ENCODE data around the gene RASAL2.
"Not testable (repeated sequence)": the region's sequence is repeated elsewhere in the genome, so short reads cannot be mapped to it uniquely, and the experiment has no call there.

Gene RASAL2

GRCh38 chr1:178190881-178191280 is 97.0 kb downstream of the RASAL2 start:
- in situ Hi-C loops (cut with HindIII; ENCODE audit: low pct_ligation_motif_present, low pct_unique_long_range_greater_than_20kb, low sequenced_read_pairs), result no loop called here
- no peak for DNase-seq

GRCh38 chr1:178192686-178193085 is 98.8 kb downstream of the RASAL2 start:
- peak; percentile 69 for DNase-seq
- in situ Hi-C loops (cut with HindIII; ENCODE audit: low pct_ligation_motif_present, low pct_unique_long_range_greater_than_20kb, low sequenced_read_pairs), result no loop called here

GRCh38 chr1:178196631-178197030 is 102.7 kb downstream of the RASAL2 start:
- no peak for DNase-seq
- in situ Hi-C loops (cut with HindIII; ENCODE audit: low pct_ligation_motif_present, low pct_unique_long_range_greater_than_20kb, low sequenced_read_pairs), result no loop called here

- in situ Hi-C loops (cut with HindIII; ENCODE audit: low pct_ligation_motif_present, low pct_unique_long_range_greater_than_20kb, low sequenced_read_pairs); DNase-seq: not testable (repeated sequence)
Observed at GRCh38 chr1:178202095-178202494, 108.2 kb downstream of the RASAL2 start.

- in situ Hi-C loops (cut with HindIII; ENCODE audit: low pct_ligation_motif_present, low pct_unique_long_range_greater_than_20kb, low sequenced_read_pairs); DNase-seq: not testable (repeated sequence)
Observed at GRCh38 chr1:178202546-178202945, 108.6 kb downstream of the RASAL2 start.

- DNase-seq; in situ Hi-C loops (cut with HindIII; ENCODE audit: low pct_ligation_motif_present, low pct_unique_long_range_greater_than_20kb, low sequenced_read_pairs): not testable (repeated sequence)
Observed at GRCh38 chr1:178208269-178208856, 114.5 kb downstream of the RASAL2 start.

- DNase-seq, result no peak
- in situ Hi-C loops (cut with HindIII; ENCODE audit: low pct_ligation_motif_present, low pct_unique_long_range_greater_than_20kb, low sequenced_read_pairs), result no loop called here
Observed at GRCh38 chr1:178209935-178210334, 116.0 kb downstream of the RASAL2 start.

GRCh38 chr1:178218550-178218949 is 124.6 kb downstream of the RASAL2 start:
- in situ Hi-C loops (cut with HindIII; ENCODE audit: low pct_ligation_motif_present, low pct_unique_long_range_greater_than_20kb, low sequenced_read_pairs), result no loop called here
- no peak for DNase-seq

- DNase-seq, result no peak
Observed at GRCh38 chr1:178220094-178220493, 126.2 kb downstream of the RASAL2 start.

GRCh38 chr1:178223289-178223688 is 129.4 kb downstream of the RASAL2 start:
- no peak for DNase-seq
- in situ Hi-C loops (cut with HindIII; ENCODE audit: low pct_ligation_motif_present, low pct_unique_long_range_greater_than_20kb, low sequenced_read_pairs), result no loop called here

More at GRCh38 chr1:178220094-178220493, 126.2 kb downstream of the RASAL2 start:
- in situ Hi-C loops (cut with HindIII; ENCODE audit: low pct_ligation_motif_present, low pct_unique_long_range_greater_than_20kb, low sequenced_read_pairs), result no loop called here

GRCh38 chr1:178224358-178224757 is 130.5 kb downstream of the RASAL2 start:
- in situ Hi-C loops (cut with HindIII; ENCODE audit: low pct_ligation_motif_present, low pct_unique_long_range_greater_than_20kb, low sequenced_read_pairs), result no loop called here
- DNase-seq, result no peak

- no peak for DNase-seq
- in situ Hi-C loops (cut with HindIII; ENCODE audit: low pct_ligation_motif_present, low pct_unique_long_range_greater_than_20kb, low sequenced_read_pairs), result no loop called here
Observed at GRCh38 chr1:178230881-178231409, 137.0 kb downstream of the RASAL2 start.

- no peak for DNase-seq
- in situ Hi-C loops (cut with HindIII; ENCODE audit: low pct_ligation_motif_present, low pct_unique_long_range_greater_than_20kb, low sequenced_read_pairs), result no loop called here
Observed at GRCh38 chr1:178232108-178232507, 138.2 kb downstream of the RASAL2 start.

- DNase-seq, result no peak
- in situ Hi-C loops (cut with HindIII; ENCODE audit: low pct_ligation_motif_present, low pct_unique_long_range_greater_than_20kb, low sequenced_read_pairs), result no loop called here
Observed at GRCh38 chr1:178232949-178233348, 139.0 kb downstream of the RASAL2 start.

GRCh38 chr1:178237121-178237520 is 143.2 kb downstream of the RASAL2 start:
- no peak for DNase-seq

GRCh38 chr1:178238722-178239510 is 145.0 kb downstream of the RASAL2 start:
- in situ Hi-C loops (cut with HindIII; ENCODE audit: low pct_ligation_motif_present, low pct_unique_long_range_greater_than_20kb, low sequenced_read_pairs), result no loop called here
- DNase-seq, result peak; percentile 99

More at GRCh38 chr1:178237121-178237520, 143.2 kb downstream of the RASAL2 start:
- in situ Hi-C loops (cut with HindIII; ENCODE audit: low pct_ligation_motif_present, low pct_unique_long_range_greater_than_20kb, low sequenced_read_pairs), result no loop called here

GRCh38 chr1:178241057-178241456 is 147.2 kb downstream of the RASAL2 start:
- in situ Hi-C loops (cut with HindIII; ENCODE audit: low pct_ligation_motif_present, low pct_unique_long_range_greater_than_20kb, low sequenced_read_pairs), result no loop called here

GRCh38 chr1:178241837-178242236 is 147.9 kb downstream of the RASAL2 start:
- in situ Hi-C loops (cut with HindIII; ENCODE audit: low pct_ligation_motif_present, low pct_unique_long_range_greater_than_20kb, low sequenced_read_pairs), result no loop called here

More at GRCh38 chr1:178241057-178241456, 147.2 kb downstream of the RASAL2 start:
- DNase-seq, result peak; percentile 42

GRCh38 chr1:178243119-178243518 is 149.2 kb downstream of the RASAL2 start:
- DNase-seq, result no peak
- in situ Hi-C loops (cut with HindIII; ENCODE audit: low pct_ligation_motif_present, low pct_unique_long_range_greater_than_20kb, low sequenced_read_pairs), result no loop called here

More at GRCh38 chr1:178241837-178242236, 147.9 kb downstream of the RASAL2 start:
- DNase-seq, result peak; percentile 26

GRCh38 chr1:178243890-178244289 is 150.0 kb downstream of the RASAL2 start:
- in situ Hi-C loops (cut with HindIII; ENCODE audit: low pct_ligation_motif_present, low pct_unique_long_range_greater_than_20kb, low sequenced_read_pairs), result no loop called here

More at GRCh38 chr1:178243890-178244289, 150.0 kb downstream of the RASAL2 start:
- no peak for DNase-seq

Data from ACHN (cell line).